ENCODE results near the gene NCF2.
A peak's percentile ranks its signal among the peaks of the same experiment; 100 is the strongest.

The NCF2 gene

GRCh38 chr1:183582021-183582713 lies 8.1 kb downstream of the NCF2 start:
- DNase-seq, result no peak

GRCh38 chr1:183580281-183580682 lies 10.0 kb downstream of the NCF2 start:
- peak; percentile 93 for DNase-seq

DNA sequence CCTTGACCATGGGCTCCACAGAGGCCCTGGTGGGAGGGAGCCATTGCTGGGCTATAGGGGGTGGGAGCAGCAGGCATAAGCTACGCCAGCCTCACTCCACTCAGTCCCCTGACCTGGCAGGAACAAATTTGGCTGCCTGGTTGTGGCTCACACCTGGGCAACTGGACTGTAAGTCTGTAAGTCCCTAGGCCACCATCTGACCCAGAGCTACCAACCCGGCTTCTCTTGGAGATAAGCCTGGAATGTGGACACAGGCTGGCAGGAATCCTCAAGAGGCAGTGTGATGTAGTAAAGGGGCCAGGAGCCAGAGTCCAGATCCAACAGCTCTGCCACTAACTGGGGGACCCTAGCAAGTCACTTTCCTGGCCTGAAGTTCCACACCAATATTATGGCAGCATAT lies 11.4 kb downstream of the NCF2 start:
- no peak for DNase-seq

GRCh38 chr1:183577897-183578465 lies 12.3 kb downstream of the NCF2 start:
- no peak for DNase-seq

DNA sequence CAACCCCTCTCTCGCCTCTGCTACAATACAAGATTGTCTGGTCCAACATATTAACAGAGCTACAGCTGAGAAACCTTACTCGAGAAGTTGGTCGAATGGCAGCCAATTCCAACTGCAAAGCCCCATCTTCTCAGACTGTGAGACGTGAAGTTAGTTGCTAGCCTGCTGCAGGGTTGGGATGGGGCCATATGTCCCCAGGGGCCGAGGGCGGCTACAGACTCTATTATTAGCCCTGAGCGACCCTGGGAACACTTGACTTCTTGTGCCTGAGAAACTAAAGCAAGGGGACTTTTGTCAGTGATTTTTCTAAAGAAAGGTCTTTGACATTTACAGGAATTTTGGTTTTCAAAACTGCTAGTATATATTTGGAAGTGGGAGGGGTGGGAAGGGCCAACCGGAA lies 13.7 kb downstream of the NCF2 start:
- no peak for DNase-seq

GRCh38 chr1:183575606-183576005 lies 14.7 kb downstream of the NCF2 start:
- no peak for DNase-seq

GRCh38 chr1:183572721-183573120 lies 17.5 kb downstream of the NCF2 start:
- no peak for DNase-seq

DNA sequence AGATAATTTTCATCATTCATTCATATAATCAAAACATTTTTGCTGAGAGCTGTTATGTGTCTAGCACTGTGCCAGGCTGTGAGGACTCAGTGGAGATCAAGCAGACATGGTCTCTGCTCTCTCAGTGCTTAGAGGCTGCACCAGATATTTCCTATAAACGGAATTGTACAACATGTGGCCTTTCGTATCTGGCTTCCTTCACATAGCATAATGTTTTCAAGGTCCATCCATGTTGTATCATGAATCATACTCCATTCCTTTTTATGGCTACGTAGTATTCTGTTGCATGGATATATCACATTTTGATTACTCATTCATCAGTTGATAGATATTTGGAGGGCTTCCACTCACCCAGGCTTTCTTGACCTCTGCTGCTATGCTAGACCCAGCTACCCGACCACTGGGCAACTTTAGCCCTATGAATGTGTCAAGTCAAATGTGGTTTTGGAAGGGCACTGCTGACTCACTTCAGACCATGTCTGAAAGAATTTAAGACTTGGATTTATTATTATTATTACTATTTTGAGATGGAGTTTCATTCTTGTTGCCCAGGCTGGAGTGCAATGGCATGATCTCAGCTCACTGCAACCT lies 18.5 kb downstream of the NCF2 start:
- DNase-seq, result no peak

DNA sequence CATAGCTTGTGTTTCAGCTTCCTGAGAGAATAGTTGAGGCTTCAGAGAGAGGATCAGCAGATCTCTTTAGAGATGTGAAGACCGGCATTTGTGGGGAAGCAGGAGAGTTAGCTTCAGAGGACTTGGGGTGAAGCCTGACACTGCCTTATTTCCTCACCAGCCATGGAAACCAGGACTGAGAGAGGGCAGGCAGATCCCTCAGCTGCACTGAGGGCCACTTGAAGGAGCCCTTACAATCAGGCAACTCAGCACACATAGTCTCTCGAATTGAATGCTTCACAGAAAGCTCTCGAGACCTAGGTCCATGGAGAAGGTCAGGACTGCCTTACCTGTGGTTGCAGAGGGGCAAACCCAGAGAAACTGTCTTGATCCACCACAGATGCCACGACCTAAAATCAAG lies 19.8 kb downstream of the NCF2 start:
- DNase-seq, result no peak

GRCh38 chr1:183569801-183570200 lies 20.5 kb downstream of the NCF2 start:
- no peak for DNase-seq

DNA sequence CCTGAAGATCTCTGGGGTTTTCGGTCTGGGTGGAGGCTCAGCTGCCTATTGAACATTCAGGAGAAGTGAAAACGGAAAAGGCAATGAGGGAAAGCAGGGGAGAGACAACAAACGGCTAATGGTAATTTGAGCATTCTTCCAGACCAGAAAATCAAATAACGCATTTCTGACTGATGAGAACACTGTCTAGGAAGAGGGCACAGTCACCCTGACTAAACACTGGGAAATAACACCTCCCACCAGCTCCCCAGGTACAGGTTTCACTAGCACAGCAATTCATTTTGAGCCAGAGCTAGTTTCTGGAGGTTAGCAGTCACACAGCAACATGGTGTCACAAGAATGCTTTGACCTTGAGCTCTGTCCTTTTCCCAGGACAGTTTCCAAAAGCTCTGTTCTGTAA lies 21.1 kb downstream of the NCF2 start:
- DNase-seq, result no peak

GRCh38 chr1:183568176-183569021 lies 21.9 kb downstream of the NCF2 start:
- DNase-seq, result no peak

DNA sequence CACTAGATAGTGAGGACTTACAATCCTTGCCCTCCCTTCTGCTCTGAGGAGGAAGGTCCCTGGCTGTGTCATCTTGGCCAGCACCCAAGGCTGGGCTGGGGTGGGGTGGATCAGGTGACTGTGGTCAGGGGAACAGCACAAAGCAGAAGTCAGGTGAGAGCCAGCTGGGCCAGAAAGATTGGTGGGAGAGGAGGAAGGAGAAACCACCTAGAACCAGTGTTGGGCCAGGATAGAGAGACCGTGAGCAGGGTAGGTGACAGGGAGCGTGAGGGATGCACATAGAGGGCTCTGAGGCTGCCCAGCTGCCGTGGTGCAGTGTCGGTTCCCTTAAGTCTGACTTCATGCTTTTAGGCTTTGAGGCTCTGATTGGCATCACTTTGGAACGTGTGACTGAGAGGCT lies 22.7 kb downstream of the NCF2 start:
- peak; percentile 41 for DNase-seq

GRCh38 chr1:183566026-183566425 lies 24.2 kb downstream of the NCF2 start:
- DNase-seq, result no peak

DNA sequence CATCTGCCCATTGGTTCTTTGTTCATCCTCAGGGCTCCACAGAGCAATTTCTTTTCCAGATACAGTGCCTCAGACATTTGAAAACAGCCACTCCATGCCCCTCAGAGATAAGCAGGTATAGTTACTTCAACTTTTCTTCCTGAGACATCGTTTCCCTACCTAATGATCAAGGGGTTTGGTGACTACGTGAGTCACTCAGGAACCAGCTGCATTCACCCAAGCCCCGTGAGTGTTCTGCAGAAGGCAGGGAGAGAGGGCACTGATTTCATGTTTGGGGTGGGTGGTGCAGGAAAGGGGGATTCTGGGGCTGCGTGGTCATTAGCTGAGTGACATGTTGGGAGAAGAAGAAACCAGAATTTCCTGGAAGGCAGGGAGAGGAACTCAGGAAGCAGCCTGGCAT lies 25.0 kb downstream of the NCF2 start:
- no peak for DNase-seq

DNA sequence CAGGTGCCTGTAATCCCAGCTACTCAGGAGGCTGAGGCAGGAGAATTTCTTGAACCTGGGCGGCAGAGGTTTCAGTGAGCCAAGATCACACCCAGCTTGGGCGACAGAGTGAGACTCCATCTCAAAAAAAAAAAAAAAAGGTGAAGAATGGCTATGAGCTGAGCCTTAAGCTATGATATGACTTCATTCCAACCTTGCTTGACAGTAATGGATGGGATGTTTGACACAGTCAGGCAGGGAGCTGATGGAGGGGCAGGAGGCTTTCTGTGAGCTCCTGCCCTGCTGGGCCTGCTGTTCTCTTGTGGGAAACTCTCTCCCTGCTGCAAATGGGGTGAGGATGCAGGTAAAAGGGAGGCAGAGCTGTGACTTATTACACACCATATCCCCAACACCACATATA lies 27.6 kb downstream of the NCF2 start:
- DNase-seq, result no peak

GRCh38 chr1:183559061-183559460 lies 31.2 kb downstream of the NCF2 start:
- no peak for DNase-seq

GRCh38 chr1:183554577-183554976 lies 35.7 kb downstream of the NCF2 start:
- no peak for DNase-seq

DNA sequence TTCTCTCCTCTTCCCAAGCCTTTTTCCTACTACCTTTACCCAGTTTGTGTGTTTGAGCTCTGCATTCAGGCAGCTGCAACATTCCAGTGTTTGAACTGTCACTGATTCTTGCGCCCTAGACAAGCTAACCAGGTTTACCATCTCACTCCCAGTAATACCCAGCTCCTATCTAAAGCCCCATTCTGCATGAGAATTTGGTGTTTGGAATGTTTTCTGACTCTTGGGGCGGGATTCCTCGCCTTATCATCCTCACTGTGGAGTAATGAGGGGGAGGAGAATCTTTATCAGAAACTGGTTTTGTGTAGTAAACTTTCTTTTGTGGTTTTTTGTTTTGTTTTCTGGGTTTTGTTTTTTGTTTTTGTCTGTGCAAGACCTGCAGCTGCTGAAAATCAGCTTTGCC lies 36.5 kb downstream of the NCF2 start:
- DNase-seq, result no peak

DNA sequence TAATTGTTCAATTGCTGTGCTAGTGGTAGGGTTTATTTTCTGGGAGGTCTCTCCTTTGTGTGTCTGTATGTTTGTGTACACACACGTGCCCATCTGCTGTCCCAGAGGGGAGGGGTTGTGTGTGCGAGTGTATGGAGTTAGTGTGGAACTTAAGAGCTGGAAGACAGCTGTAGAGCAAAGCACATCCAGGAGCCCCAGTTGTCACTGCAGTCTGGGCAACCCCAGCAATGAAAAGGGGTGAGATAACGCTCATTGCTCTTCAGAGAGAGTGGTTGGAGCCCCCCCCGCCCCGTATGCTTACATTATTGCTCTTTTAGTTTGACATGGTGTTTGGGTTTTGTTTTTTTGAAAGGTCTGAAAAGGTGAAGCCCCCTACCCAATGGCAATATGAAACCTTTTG lies 36.9 kb downstream of the NCF2 start:
- peak; percentile 58 for DNase-seq

- DNase-seq, result no peak
Measured at GRCh38 chr1:183552891-183553290, 37.4 kb downstream of the NCF2 start.

DNA sequence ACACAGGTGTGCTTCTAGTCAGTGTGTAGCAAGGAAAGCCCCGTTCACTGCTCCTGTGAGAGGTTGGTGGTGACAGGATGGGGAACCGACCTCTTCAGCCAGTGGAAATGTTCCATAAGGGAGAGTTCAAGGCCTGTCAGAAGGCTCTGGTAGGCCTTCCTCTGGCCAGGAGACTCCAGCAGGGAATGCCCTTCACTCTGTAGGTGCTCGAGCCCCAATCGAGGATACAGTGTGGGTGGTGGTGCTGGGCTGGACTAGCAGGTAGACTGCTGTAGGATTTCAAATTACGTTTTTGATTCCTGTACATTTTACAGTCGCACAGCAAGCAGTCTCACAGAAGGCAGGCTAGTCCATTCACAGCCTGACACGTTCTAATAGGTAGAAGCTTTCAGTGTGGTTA lies 37.8 kb downstream of the NCF2 start:
- no peak for DNase-seq

DNA sequence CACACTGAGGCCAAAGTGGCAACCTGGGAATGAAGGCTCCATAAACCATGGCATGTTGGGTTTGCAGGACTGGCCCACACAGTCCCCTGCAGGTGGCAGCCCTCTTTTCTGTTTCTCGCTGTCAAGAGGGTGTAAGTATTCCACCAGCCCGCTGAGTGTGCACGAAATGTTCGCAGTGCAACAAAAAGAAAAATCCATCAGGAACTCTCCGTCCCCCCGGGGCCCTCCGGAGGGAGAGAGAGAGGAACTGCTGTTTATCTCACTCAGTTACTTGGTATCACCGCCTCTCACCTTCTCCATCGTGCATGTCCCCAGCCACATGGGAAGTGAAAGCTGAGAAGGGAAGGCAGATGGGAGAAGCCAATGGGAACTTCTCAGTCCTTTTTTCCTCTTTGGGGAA lies 38.3 kb downstream of the NCF2 start:
- DNase-seq, result peak; percentile 93

- peak; percentile 20 for DNase-seq
Measured at GRCh38 chr1:183550915-183551314, 39.3 kb downstream of the NCF2 start.

Measured in NCI-H2171 treated with DMSO at 0.1 percent for 48 hours (cell line).